ENCODE data around the gene ZMIZ1.

- TF ChIP-seq POLR2AphosphoS5 (IDR thresholded peaks at IDR 0.05) (no peak), CTCF (IDR thresholded peaks at IDR 0.05; ENCODE audit: poor library complexity, severe bottlenecking) (no peak), TAF1 (IDR thresholded peaks at IDR 0.05; ENCODE audit: low read depth) (no peak), SMC3 (conservative IDR thresholded peaks at IDR 0.05; ENCODE audit: poor library complexity) (no peak)
These were observed 74.0 kb downstream of the ZMIZ1 start for GRCh38 chr10:79142522-79143309.
